Adipocyte (in vitro differentiated cells): ENCODE data around the gene ZBTB7C.

Experiments
- DNase-seq: peaks from one replicate; pipeline ENCODE4 v3.0.0-alpha.2; 2015; ENCODE audit warnings: low read depth
- H3K27me3 ChIP-seq: replicated peaks from 2 replicates; pipeline ENCODE4 v1.7.0; 2013; ENCODE audit warnings: mild to moderate bottlenecking, low read length, moderate library complexity; ENCODE audit not compliant: control insufficient read depth, insufficient read depth
- H3K36me3 ChIP-seq: 2 replicates; pipeline ENCODE4 v1.7.0; 2013; ENCODE audit warnings: low read length, mild to moderate bottlenecking, moderate library complexity; ENCODE audit not compliant: control insufficient read depth, insufficient read depth, severe bottlenecking
- H3K4me1 ChIP-seq: 2 replicates; pipeline ENCODE4 v1.7.0; 2013; ENCODE audit warnings: mild to moderate bottlenecking, low read length, moderate library complexity; ENCODE audit not compliant: control insufficient read depth, insufficient read depth
- H3K4me3 ChIP-seq: 2 replicates; pipeline ENCODE4 v1.7.0; 2013; ENCODE audit warnings: mild to moderate bottlenecking, low read length, moderate library complexity
- H3K9ac ChIP-seq: 2 replicates; pipeline ENCODE4 v1.7.0; 2013; ENCODE audit warnings: mild to moderate bottlenecking, low read length, moderate library complexity
- H3K9me3 ChIP-seq: 2 replicates; pipeline ENCODE4 v1.7.0; 2013; ENCODE audit warnings: mild to moderate bottlenecking, low read length, moderate library complexity; ENCODE audit not compliant: control insufficient read depth

The ZBTB7C gene

DNA sequence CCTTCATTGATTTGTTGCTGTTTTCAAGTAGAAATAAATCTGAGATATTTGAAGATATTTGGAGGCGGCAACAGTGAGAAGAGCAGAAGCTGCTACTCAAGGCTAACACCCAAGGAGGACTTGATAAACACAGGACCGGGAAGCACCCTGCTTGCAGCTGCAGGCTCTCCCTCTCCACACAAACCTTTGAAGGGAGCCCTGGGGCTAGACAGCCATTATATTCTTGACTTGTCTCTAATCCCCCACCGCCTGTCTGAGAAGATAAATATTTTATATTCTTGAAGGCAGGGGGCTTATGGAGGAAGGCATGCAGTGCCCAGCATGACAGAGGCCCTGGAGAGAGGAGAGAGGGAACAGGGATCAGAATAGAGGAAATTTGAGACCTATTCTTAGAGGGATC, 427.9 kb downstream of the ZBTB7C start:
- H3K9me3 ChIP-seq: peaks cover 4% of the 10 kb centered on the region
- H3K4me3 ChIP-seq: no peak overlapping the region
- H3K9ac ChIP-seq: no peak overlapping the region
- H3K4me1 ChIP-seq: no peaks in the 10 kb centered on the region
- no peaks in the 10 kb centered on the region for H3K36me3 ChIP-seq
- H3K27me3 ChIP-seq: peaks cover 16% of the 10 kb centered on the region
- DNase-seq: no peak

GRCh38 chr18:47979611-47980200, 429.5 kb downstream of the ZBTB7C start:
- no peak for DNase-seq
- Histone ChIP-seq H3K9me3 (peaks cover 3% of the 10 kb centered on the region), H3K4me3 (no peak overlapping the region), H3K4me1 (no peaks in the 10 kb centered on the region), H3K27me3 (peaks cover 11% of the 10 kb centered on the region), H3K36me3 (no peaks in the 10 kb centered on the region), H3K9ac (no peak overlapping the region)

GRCh38 chr18:47978603-47979002, 430.6 kb downstream of the ZBTB7C start:
- no peaks in the 10 kb centered on the region for H3K36me3 ChIP-seq
- H3K9me3 ChIP-seq: no peaks in the 10 kb centered on the region
- H3K9ac ChIP-seq: no peak overlapping the region
- H3K4me1 ChIP-seq: no peaks in the 10 kb centered on the region
- DNase-seq: no peak
- H3K27me3 ChIP-seq: peaks cover 15% of the 10 kb centered on the region
- H3K4me3 ChIP-seq: no peak overlapping the region

DNA sequence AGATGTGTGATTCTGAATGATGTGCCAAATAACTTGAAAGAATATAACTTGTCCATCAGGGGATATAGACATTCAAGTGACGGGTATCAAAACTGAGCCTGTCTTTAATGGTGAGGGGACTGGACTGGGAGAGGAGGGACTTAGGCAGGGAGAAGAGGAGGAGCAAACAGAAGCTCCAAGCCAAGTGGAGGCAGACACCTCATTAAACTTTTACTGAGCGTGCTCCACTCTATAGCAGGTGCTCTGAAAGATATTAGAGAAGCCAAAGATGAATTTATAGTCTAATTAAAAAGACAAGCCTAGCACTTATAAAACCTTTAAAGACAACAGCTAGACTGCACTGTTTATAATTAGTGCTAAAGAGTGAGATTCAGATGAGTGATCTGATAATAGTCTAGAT, 431.0 kb downstream of the ZBTB7C start:
- H3K9ac ChIP-seq: no peak overlapping the region
- H3K9me3 ChIP-seq: no peaks in the 10 kb centered on the region
- H3K27me3 ChIP-seq: peaks cover 19% of the 10 kb centered on the region
- no peak for DNase-seq
- H3K36me3 ChIP-seq: no peaks in the 10 kb centered on the region
- H3K4me1 ChIP-seq: no peaks in the 10 kb centered on the region
- no peak overlapping the region for H3K4me3 ChIP-seq
